Right lobe of liver (tissue), 4 donors: Measurements from ENCODE around the gene PKIB.

ENCODE experiments used
- CTCF ChIP-seq, 4 donors: fragments of 200-600 bp in 3 of 4; fragments of 450-650 bp in 1 of 4; IDR thresholded peaks; one replicate each; pipeline versions ENCODE4 v1.5.1 to v1.8.0; 2016 to 2022; ENCODE audit warnings: antibody characterized with exemption in 4 of 4, mild to moderate bottlenecking in 2 of 4
- POLR2A ChIP-seq: fragments of 450-650 bp; IDR thresholded peaks from one replicate; pipeline ENCODE4 v1.6.1; 2017; ENCODE audit warnings: antibody characterized with exemption, mild to moderate bottlenecking
- donor health status: DM: no; HTN: no; CAD: no.
- donor health status: DM: no; HTN: no; CAD: no.
- donor health status: DM: no; HTN: yes; CAD: no.

GRCh38 chr6:122766256-122766655 lies 156.1 kb downstream of the PKIB start:
- no peak for TF ChIP-seq CTCF (IDR thresholded peaks at IDR 0.05)
- no peak for TF ChIP-seq POLR2A
